GM12878 (cell line): ENCODE measurements around the gene OSBPL2. TPM values are rescaled to one million over a fixed set of nuclear protein-coding genes. Genes with fewer than 3 reads are reported as not detected.

Source experiments
- ATAC-seq: fragments of 200-7000 bp; cut with Tn5 transposase; 3 replicates; pipeline ENCODE4 v1.9.1; 2020; ENCODE audit warnings: mild to moderate bottlenecking, moderate library complexity
- BruUV-seq: library from RNA; stranded (reverse); fragments of 400-500 nt; replicated peaks from 2 replicates; lab custom pipeline; 2021; lab: Mats Ljungman, UMichigan
- CTCF ChIA-PET: fragments of 300-600 bp; sonication (Branson Sonifier 250); formaldehyde crosslinking; extraction: SDS; loops from one replicate; lab custom pipeline; 2021; ENCODE audit warnings: inconsistent platforms; lab: Yijun Ruan, JAX
- POLR2A ChIA-PET: fragments of 350-600 bp; formaldehyde crosslinking; extraction: SDS; loops from one replicate; lab custom pipeline; 2021; ENCODE audit warnings: inconsistent platforms; lab: Charles Lee
- RAD21 ChIA-PET: fragments of 300-600 bp; sonication (Branson Sonifier 250); formaldehyde crosslinking; loops from one replicate; lab custom pipeline; 2023; ENCODE audit warnings: antibody characterized with exemption; ENCODE audit not compliant: unreplicated experiment; lab: Charles Lee
- SMC1A ChIA-PET: fragments of 300-600 bp; sonication (Branson Sonifier 250); formaldehyde crosslinking; loops from one replicate; lab custom pipeline; 2023; ENCODE audit not compliant: unreplicated experiment, uncharacterized antibody; lab: Charles Lee
- DNase-seq: peaks from one replicate; pipeline ENCODE4 v3.0.0-alpha.2; 2011; ENCODE audit warnings: low read depth, low spot score
- FAIRE-seq: peaks from 3 replicates; lab custom pipeline; 2011; peaks lifted over from hg19 to GRCh38; lab: Jason Lieb, UNC
- H2AFZ ChIP-seq: 2 replicates; pipeline ENCODE4 v1.6.0; 2011; ENCODE audit warnings: low read depth, low read length, control low read depth; ENCODE audit not compliant: control insufficient read depth
- H3K27ac ChIP-seq: 2 replicates; pipeline ENCODE4 v1.5.1; 2011; ENCODE audit warnings: control low read depth; ENCODE audit not compliant: control insufficient read depth, insufficient read depth
- H3K27me3 ChIP-seq, 2 experiments: replicated peaks in 1 of 2; 2 replicates each; pipeline versions ENCODE4 v1.6.0 to v1.6.1; 2011; ENCODE audit warnings: low read length in 1 of 2; ENCODE audit not compliant: control insufficient read depth in 2 of 2, insufficient read depth in 2 of 2
- H3K36me3 ChIP-seq, 2 experiments: 2 replicates each; pipeline ENCODE4 v1.5.1; 2011; ENCODE audit warnings: low read length in 1 of 2; ENCODE audit not compliant: control insufficient read depth in 2 of 2, insufficient read depth in 2 of 2
- H3K4me1 ChIP-seq: 2 replicates; pipeline ENCODE4 v1.6.1; 2011; ENCODE audit warnings: mild to moderate bottlenecking, low read length, moderate library complexity, mixed read lengths; ENCODE audit not compliant: control insufficient read depth, insufficient read depth
- H3K4me2 ChIP-seq: 2 replicates; pipeline ENCODE4 v1.6.0; 2011; ENCODE audit warnings: control low read depth; ENCODE audit not compliant: control insufficient read depth, insufficient read depth
- H3K4me3 ChIP-seq: fragments of 200-600 bp; sonication (generic); 2 replicates; pipeline ENCODE4 v1.5.1; 2016
- H3K79me2 ChIP-seq: 2 replicates; pipeline ENCODE4 v1.6.0; 2011; ENCODE audit warnings: low read length; ENCODE audit not compliant: control insufficient read depth, insufficient read depth
- H3K9ac ChIP-seq: 2 replicates; pipeline ENCODE4 v1.8.0; 2011; ENCODE audit warnings: low read length, control low read depth, mixed read lengths; ENCODE audit not compliant: control insufficient read depth, insufficient read depth
- H3K9me3 ChIP-seq: replicated peaks from 3 replicates; pipeline ENCODE4 v1.5.1; 2011; ENCODE audit warnings: mild to moderate bottlenecking, low read length; ENCODE audit not compliant: control insufficient read depth, insufficient read depth
- H4K20me1 ChIP-seq: 2 replicates; pipeline ENCODE4 v1.6.0; 2011; ENCODE audit not compliant: control insufficient read depth, insufficient read depth
- GATAD2B ChIP-seq: fragments of 450-650 bp; conservative IDR thresholded peaks from 2 replicates; pipeline ENCODE4 v1.6.1; 2017; ENCODE audit warnings: low read depth, mild to moderate bottlenecking, moderate library complexity
- IRF5 ChIP-seq: fragments of 450-650 bp; IDR thresholded peaks from 2 replicates; pipeline ENCODE4 v1.6.1; 2017; ENCODE audit warnings: borderline replicate concordance
- MYC ChIP-seq: IDR thresholded peaks from 2 replicates; pipeline ENCODE4 v1.6.1; 2011; ENCODE audit warnings: mild to moderate bottlenecking, low read length, moderate library complexity, inconsistent platforms; ENCODE audit not compliant: insufficient read depth, insufficient replicate concordance, insufficient read length, severe bottlenecking
- POLR2AphosphoS2 ChIP-seq: IDR thresholded peaks from 2 replicates; pipeline ENCODE4 v1.6.1; 2011; ENCODE audit warnings: low read depth, mild to moderate bottlenecking, low read length, improper control_type of control experiment, moderate library complexity
- RAD51 ChIP-seq: fragments of 450-650 bp; IDR thresholded peaks from 2 replicates; pipeline ENCODE4 v1.6.1; 2016; ENCODE audit warnings: moderate library complexity, mild to moderate bottlenecking, inconsistent platforms
- RB1 ChIP-seq: fragments of 450-650 bp; formaldehyde crosslinking; IDR thresholded peaks from 2 replicates; pipeline ENCODE4 v1.6.1; 2017; ENCODE audit warnings: mild to moderate bottlenecking, borderline replicate concordance
- RBBP5 ChIP-seq: fragments of 200-600 bp; sonication (generic); conservative IDR thresholded peaks from 2 replicates; pipeline ENCODE4 v1.6.1; 2016
- RCOR1 ChIP-seq: conservative IDR thresholded peaks from 2 replicates; pipeline ENCODE4 v1.6.1; 2012; ENCODE audit warnings: low read depth, low read length, improper control_type of control experiment
- SRF ChIP-seq, 2 experiments: IDR thresholded peaks; 2 replicates each; pipeline ENCODE4 v1.6.1; 2011; ENCODE audit warnings: low read depth in 2 of 2, low read length in 2 of 2, mild to moderate bottlenecking in 1 of 2, moderate library complexity in 1 of 2
- SUPT20H ChIP-seq: IDR thresholded peaks from 2 replicates; pipeline ENCODE4 v1.6.1; 2011; ENCODE audit warnings: low read depth, mild to moderate bottlenecking, low read length, moderate library complexity, borderline replicate concordance; ENCODE audit not compliant: control insufficient read depth
- ZNF217 ChIP-seq: fragments of 450-650 bp; IDR thresholded peaks from 2 replicates; pipeline ENCODE4 v1.6.1; 2017; ENCODE audit warnings: antibody characterized with exemption, mild to moderate bottlenecking
- whole genome bisulfite sequencing: methylation state at CpG from one replicate; pipeline ENCODE4 v1.1.6; 2016; ENCODE audit warnings: low lambda C conversion rate; ENCODE audit not compliant: insufficient replicate concordance, insufficient coverage; ENCODE audit errors: missing lambda C conversion rate; 5-methylcytosine and 5-hydroxymethylcytosine counted together
- in situ Hi-C: fragments of 300-500 bp; cut with MboI; formaldehyde crosslinking; loops from 9 replicates; pipeline ENCODE4 v1.14.3; 2018; ENCODE audit warnings: mixed read lengths
- intact Hi-C: fragments of 100-400 bp; cut with micrococcal nuclease; formaldehyde crosslinking; loops from one replicate; pipeline ENCODE4 v1.14.2; 2022; ENCODE audit not compliant: unreplicated experiment
- polyA plus RNA-seq, 11 experiments: library from polyadenylated mRNA; depleted of rRNA in 4 of 11; unstranded in 6 of 11; stranded (reverse) in 5 of 11; fragments of >200 nt; fragmentation: Nextera tagmentation in 4 of 11; fragmentation: Illumina TruSeq in 1 of 11; extraction: Ambion mirVana in 4 of 11; extraction: Trizol in 1 of 11; gene quantifications; 1 replicate in 1 of 11; 2 replicates in 10 of 11; pipeline versions ENCODE4 v1.2.1 to v1.2.3, GENCODE V29; 2011 to 2016; ENCODE audit warnings: inconsistent platforms in 2 of 11, missing spikeins in 2 of 11, low read depth in 1 of 11
- total RNA-seq, 4 experiments: library from RNA; depleted of rRNA in 3 of 4; stranded (reverse); fragments of >200 nt in 3 of 4; fragmentation: Illumina TruSeq in 1 of 4; extraction: Trizol in 1 of 4; gene quantifications; 2 replicates each; pipeline versions ENCODE4 v1.2.1 to v1.2.3, GENCODE V29; 2013 to 2021

Gene OSBPL2
- total and polyA plus RNA-seq, 10 of the 15 experiments (the other 5 are each of a cell fraction or from before 2014, with no cell fraction given), result 2.8 to 22.3 (median 14.7) TPM

GRCh38 chr20:62298577-62299249 lies 60.4 kb downstream of the OSBPL2 start:
- CTCF ChIA-PET, result no interaction called here

More at GRCh38 chr20:62298577-62299249, 60.4 kb downstream of the OSBPL2 start:
- no peak for TF ChIP-seq SRF (IDR thresholded peaks at IDR 0.05; ENCODE audit: low read depth in 2 of 2, low read length in 2 of 2)
- no peak for TF ChIP-seq RB1
- no peak for TF ChIP-seq GATAD2B
- TF ChIP-seq RAD51, result no peak
- no peak for TF ChIP-seq SUPT20H
- no peak for TF ChIP-seq ZNF217
- no peak for TF ChIP-seq RCOR1
- TF ChIP-seq IRF5, result no peak
- no peak for TF ChIP-seq POLR2AphosphoS2
- TF ChIP-seq RBBP5, result no peak
- TF ChIP-seq MYC, result no peak
- TF ChIP-seq, all 136 proteins: peak for 0
- intact Hi-C loops, result no loop called here
- H3K4me2 ChIP-seq, result no peak overlapping the region
- no peak for ATAC-seq
- in situ Hi-C loops, result no loop called here
- no peak for FAIRE-seq
- 96% methylated on average over 33 of the region's 33 CpGs for WGBS
- H3K79me2 ChIP-seq, result peaks cover 7% of the 10 kb centered on the region
- H3K9ac ChIP-seq, result no peak overlapping the region
- H2AFZ ChIP-seq, result no peak overlapping the region
- no peaks in the 10 kb centered on the region for H3K27me3 ChIP-seq
- H3K4me1 ChIP-seq, result no peaks in the 10 kb centered on the region; the same call in 1 of the 2 replicates
- H3K4me3 ChIP-seq, result no peak overlapping the region
- H4K20me1 ChIP-seq, result no peaks in the 10 kb centered on the region
- POLR2A ChIA-PET, result no interaction called here
- no peaks in the 10 kb centered on the region for H3K9me3 ChIP-seq
- peaks cover 3 to 6% of the 10 kb centered on the region in 2 experiments for H3K36me3 ChIP-seq
- no peak overlapping the region for H3K27ac ChIP-seq
- no TSS peak for BruUV-seq
- DNase-seq, result no peak
- SMC1A ChIA-PET, result no interaction called here
- RAD21 ChIA-PET, result interaction anchor here (0.7 kb wide), 1 partner anchor 85 kb away, joined by 4 read pairs; no protein-coding TSS in a partner anchor
